HG03354 (cell line): ENCODE data around the gene CCNE1.

Experiments
- ATAC-seq: cut with Tn5 transposase; IDR thresholded peaks from one replicate; pipeline ENCODE4 v1.9.1; 2021; ENCODE audit warnings: mild to moderate bottlenecking; ENCODE audit not compliant: unreplicated experiment, poor library complexity, severe bottlenecking

Gene CCNE1

DNA sequence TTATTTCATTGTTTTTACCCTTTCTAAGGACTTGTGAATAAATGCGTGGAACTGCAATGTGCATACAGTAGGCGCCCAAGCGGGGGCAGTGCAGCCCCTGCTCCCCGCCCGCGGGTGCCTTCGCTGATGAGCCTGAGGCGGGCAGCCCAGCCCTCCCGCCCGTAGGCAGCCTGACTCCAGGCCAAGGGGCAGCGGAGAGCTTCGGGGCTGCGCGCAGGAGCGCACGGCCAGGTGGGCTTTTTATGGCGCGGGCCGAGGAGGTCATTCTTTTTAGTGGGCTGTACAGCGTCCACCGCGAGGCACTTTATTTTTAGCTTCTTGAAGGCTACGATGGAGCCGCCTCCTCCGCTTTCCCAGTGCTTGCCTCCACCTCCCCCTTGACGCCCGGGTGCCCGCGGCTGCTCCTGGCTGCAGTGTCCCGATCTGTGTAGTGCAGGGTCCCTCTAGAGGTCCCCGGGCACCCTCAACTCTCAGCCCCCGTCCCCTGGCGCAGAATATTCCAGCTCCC is 60.5 kb downstream of the CCNE1 start:
- no peak for ATAC-seq

DNA sequence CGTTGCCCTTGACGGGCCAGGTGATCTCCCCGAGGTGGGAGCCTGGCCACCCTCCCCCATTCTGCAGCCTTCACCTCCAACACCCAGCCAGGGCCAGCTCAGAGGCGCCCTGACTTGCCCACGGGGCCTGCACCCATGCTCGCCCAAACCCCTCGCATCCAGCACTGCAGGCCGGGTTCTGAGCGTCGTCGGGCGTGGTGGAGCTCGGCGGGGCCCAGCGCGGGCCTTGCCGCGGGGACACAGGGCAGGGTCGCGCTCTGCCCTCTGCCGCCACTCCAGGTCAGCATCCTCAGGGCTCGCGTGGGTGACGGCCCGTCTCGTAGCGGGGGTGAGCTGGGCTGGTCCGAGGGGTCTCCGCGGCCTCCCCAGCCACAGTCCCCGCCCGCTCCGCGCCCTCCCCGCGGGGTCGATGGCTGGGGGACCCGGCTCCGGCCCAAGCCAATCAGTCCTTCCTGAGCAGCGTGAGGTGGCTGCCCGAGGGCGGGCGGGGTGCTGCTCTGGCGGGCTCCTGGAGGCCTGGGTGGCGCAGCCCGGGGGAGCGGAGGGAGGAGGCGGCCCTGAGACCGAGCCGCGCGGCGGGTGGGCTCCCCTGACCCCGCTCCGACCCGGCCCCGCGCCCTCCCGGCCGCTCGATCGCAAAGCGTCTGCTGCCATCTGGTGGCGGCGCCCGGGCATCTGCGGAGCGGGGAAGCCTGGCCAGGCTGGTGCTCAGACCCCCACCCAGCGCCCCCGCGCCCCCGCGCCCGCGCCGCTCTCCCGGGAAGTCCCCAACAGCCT is 61.4 kb downstream of the CCNE1 start:
- ATAC-seq: peak; percentile 71
